ENCODE data around the gene GAD1.

Gene GAD1

DNA sequence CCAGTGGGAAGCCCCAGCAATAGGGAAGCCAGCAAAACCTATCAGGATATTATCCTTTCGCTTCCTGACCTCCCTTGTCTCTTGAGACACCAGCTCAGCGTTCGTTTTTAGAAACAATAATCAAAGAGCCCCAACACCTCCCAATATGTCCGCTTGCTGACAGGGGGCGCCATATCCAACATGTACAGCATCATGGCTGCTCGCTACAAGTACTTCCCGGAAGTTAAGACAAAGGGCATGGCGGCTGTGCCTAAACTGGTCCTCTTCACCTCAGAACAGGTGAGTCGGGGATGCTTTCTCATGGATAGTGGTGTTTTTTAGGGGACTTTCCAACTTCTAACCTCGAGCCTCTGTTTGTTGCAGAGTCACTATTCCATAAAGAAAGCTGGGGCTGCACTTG is 28.7 kb downstream of the GAD1 start:
- Histone ChIP-seq H3K4me1 (ENCODE audit: insufficient read depth, insufficient read length) (no peaks in the 10 kb centered on the region), H3K9ac (ENCODE audit: insufficient read length, low read depth) (no peak overlapping the region), H3K36me3 (ENCODE audit: insufficient read depth, insufficient read length, low read length) (peaks cover 68% of the 10 kb centered on the region), H3K9me3 (ENCODE audit: insufficient read depth, low read length) (no peaks in the 10 kb centered on the region), H3K27me3 (ENCODE audit: insufficient read depth, insufficient read length) (no peaks in the 10 kb centered on the region), H3K4me3 (ENCODE audit: insufficient read length, low read depth) (no peak overlapping the region)
- peak; percentile 23 for DNase-seq (ENCODE audit: low read depth, low spot score)
- TF ChIP-seq ZNF274 (IDR thresholded peaks at IDR 0.05; ENCODE audit: low read depth, low read length): no peak
- peak; percentile 23 for TF ChIP-seq YY1 (IDR thresholded peaks at IDR 0.05; ENCODE audit: insufficient read depth, insufficient read length)

DNA sequence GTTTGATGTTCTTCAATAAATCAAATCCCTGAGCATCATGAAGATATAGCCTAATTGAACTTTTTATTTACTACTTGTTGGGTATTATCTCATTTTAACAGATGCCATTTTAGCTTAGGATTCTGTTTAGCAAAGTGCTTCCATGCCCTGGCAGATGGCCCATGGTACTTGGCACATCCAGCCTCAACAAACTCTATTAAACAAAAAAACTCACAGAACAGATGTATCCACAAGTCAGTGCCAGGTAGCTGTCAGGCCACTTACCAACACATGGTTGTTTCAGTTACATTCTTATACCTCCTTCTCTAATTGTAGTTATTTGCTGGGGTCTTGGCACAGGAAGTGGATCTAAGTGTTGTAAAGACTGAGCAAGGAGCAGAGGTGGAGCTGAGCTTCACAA is 29.6 kb downstream of the GAD1 start:
- Histone ChIP-seq H3K4me3 (ENCODE audit: insufficient read length, low read depth) (no peak overlapping the region), H3K9ac (ENCODE audit: insufficient read length, low read depth) (no peak overlapping the region), H3K9me3 (ENCODE audit: insufficient read depth, low read length) (no peaks in the 10 kb centered on the region), H3K27me3 (ENCODE audit: insufficient read depth, insufficient read length) (no peaks in the 10 kb centered on the region), H3K36me3 (ENCODE audit: insufficient read depth, insufficient read length, low read length) (peaks cover 69% of the 10 kb centered on the region), H3K4me1 (ENCODE audit: insufficient read depth, insufficient read length) (no peaks in the 10 kb centered on the region)
- TF ChIP-seq ZNF274 (IDR thresholded peaks at IDR 0.05; ENCODE audit: low read depth, low read length) (no peak), SUZ12 (IDR thresholded peaks at IDR 0.05; ENCODE audit: extremely low read depth, insufficient read depth, insufficient read length) (no peak), YY1 (IDR thresholded peaks at IDR 0.05; ENCODE audit: insufficient read depth, insufficient read length) (no peak)
- no peak for DNase-seq (ENCODE audit: low read depth, low spot score)

DNA sequence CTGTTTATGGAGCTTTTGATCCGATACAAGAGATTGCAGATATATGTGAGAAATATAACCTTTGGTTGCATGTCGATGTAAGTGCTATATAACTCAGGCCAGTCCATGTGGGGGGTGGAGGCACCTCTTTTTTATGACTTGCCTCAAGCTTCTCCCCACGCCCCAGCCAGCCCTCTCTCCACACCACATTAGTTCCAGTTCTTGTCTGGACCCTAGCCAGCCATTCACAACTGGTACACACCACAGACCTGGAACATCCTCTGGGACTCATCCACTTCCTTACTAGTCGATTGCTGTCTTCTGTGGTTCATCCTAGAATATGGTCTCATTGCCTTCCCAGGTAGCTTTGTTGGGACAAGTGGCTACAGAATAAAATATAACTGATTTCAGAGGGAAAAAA is 31.0 kb downstream of the GAD1 start:
- no peak for DNase-seq (ENCODE audit: low read depth, low spot score)
- Histone ChIP-seq H3K36me3 (ENCODE audit: insufficient read depth, insufficient read length, low read length) (peaks cover 68% of the 10 kb centered on the region), H3K4me3 (ENCODE audit: insufficient read length, low read depth) (no peak overlapping the region), H3K9ac (ENCODE audit: insufficient read length, low read depth) (no peak overlapping the region), H3K4me1 (ENCODE audit: insufficient read depth, insufficient read length) (no peaks in the 10 kb centered on the region), H3K9me3 (ENCODE audit: insufficient read depth, low read length) (no peaks in the 10 kb centered on the region), H3K27me3 (ENCODE audit: insufficient read depth, insufficient read length) (no peaks in the 10 kb centered on the region)
- TF ChIP-seq ZNF274 (IDR thresholded peaks at IDR 0.05; ENCODE audit: low read depth, low read length) (no peak), SUZ12 (IDR thresholded peaks at IDR 0.05; ENCODE audit: extremely low read depth, insufficient read depth, insufficient read length) (no peak), YY1 (IDR thresholded peaks at IDR 0.05; ENCODE audit: insufficient read depth, insufficient read length) (no peak)

DNA sequence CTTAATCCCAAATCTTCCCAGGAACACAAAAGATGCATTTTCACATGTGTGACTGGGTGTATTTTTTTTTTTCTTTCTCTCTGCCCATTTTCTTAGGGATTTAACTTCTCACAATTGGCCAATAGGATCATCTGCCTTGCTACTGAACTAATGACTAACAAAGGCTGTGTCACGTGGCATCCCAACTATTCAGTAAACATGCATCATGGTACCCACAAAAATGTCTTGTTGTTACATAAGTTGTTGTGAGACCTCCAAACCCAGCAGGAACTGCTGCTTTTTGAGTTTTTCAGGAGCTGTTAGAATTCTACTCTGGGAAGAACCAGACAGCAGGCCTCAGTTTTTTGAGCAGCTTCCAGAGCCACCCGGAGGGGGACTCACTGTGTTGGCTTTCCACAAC is 31.9 kb downstream of the GAD1 start:
- TF ChIP-seq YY1 (IDR thresholded peaks at IDR 0.05; ENCODE audit: insufficient read depth, insufficient read length) (no peak), SUZ12 (IDR thresholded peaks at IDR 0.05; ENCODE audit: extremely low read depth, insufficient read depth, insufficient read length) (no peak), ZNF274 (IDR thresholded peaks at IDR 0.05; ENCODE audit: low read depth, low read length) (no peak)
- no peaks in the 10 kb centered on the region for H3K27me3 ChIP-seq (ENCODE audit: insufficient read depth, insufficient read length)
- no peaks in the 10 kb centered on the region for H3K4me1 ChIP-seq (ENCODE audit: insufficient read depth, insufficient read length)
- peaks cover 73% of the 10 kb centered on the region for H3K36me3 ChIP-seq (ENCODE audit: insufficient read depth, insufficient read length, low read length)
- H3K9me3 ChIP-seq (ENCODE audit: insufficient read depth, low read length): no peaks in the 10 kb centered on the region
- H3K9ac ChIP-seq (ENCODE audit: insufficient read length, low read depth): no peak overlapping the region
- peak; percentile 36 for DNase-seq (ENCODE audit: low read depth, low spot score)
- no peak overlapping the region for H3K4me3 ChIP-seq (ENCODE audit: insufficient read length, low read depth)

DNA sequence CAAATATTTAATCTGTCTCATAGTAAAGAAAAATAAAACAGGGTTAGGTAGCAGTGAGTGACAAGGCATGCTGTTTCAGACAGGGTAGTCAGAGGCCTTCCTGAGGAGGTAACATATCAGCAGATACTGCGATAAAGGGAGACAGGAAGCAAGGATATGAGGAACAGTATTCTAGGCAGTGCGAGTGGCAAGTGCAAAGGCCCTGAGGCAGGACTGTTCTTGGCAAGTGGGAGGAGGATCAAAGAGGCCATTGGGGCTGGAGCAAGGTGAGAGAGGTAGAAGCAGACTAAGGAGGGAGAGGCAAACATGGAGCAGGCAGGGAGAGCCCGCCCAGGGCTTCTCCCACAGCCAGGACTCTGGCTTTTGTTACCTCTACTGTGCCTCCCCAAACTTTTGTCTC is 33.6 kb downstream of the GAD1 start:
- no peak overlapping the region for H3K9ac ChIP-seq (ENCODE audit: insufficient read length, low read depth)
- no peak for TF ChIP-seq ZNF274 (IDR thresholded peaks at IDR 0.05; ENCODE audit: low read depth, low read length)
- no peak for TF ChIP-seq SUZ12 (IDR thresholded peaks at IDR 0.05; ENCODE audit: extremely low read depth, insufficient read depth, insufficient read length)
- no peak for TF ChIP-seq YY1 (IDR thresholded peaks at IDR 0.05; ENCODE audit: insufficient read depth, insufficient read length)
- H3K4me3 ChIP-seq (ENCODE audit: insufficient read length, low read depth): no peak overlapping the region
- H3K9me3 ChIP-seq (ENCODE audit: insufficient read depth, low read length): no peaks in the 10 kb centered on the region
- no peaks in the 10 kb centered on the region for H3K4me1 ChIP-seq (ENCODE audit: insufficient read depth, insufficient read length)
- DNase-seq (ENCODE audit: low read depth, low spot score): no peak
- H3K27me3 ChIP-seq (ENCODE audit: insufficient read depth, insufficient read length): no peaks in the 10 kb centered on the region
- H3K36me3 ChIP-seq (ENCODE audit: insufficient read depth, insufficient read length, low read length): peaks cover 71% of the 10 kb centered on the region

DNA sequence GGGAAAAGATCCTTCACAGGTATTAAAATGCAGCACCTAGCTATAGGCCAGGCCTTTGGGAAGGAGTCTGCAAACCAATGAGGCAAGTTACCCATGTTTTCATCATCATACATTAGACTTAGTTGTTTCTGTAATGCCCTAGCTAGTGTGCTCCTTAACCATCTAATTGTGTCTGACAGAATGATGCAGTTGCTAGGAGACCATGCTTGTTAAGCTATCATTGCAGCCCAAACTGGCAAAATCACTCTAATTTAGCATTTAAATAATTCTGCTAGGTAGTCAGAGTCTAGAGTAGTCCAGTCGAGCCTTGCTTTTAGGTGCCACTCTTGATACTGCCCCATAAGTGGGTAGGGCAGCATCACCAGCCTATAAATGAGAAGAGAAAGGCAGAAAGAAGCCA is 34.9 kb downstream of the GAD1 start:
- Histone ChIP-seq H3K4me1 (ENCODE audit: insufficient read depth, insufficient read length) (no peaks in the 10 kb centered on the region), H3K27me3 (ENCODE audit: insufficient read depth, insufficient read length) (no peaks in the 10 kb centered on the region), H3K36me3 (ENCODE audit: insufficient read depth, insufficient read length, low read length) (peaks cover 72% of the 10 kb centered on the region), H3K9me3 (ENCODE audit: insufficient read depth, low read length) (no peaks in the 10 kb centered on the region), H3K9ac (ENCODE audit: insufficient read length, low read depth) (no peak overlapping the region), H3K4me3 (ENCODE audit: insufficient read length, low read depth) (no peak overlapping the region)
- no peak for DNase-seq (ENCODE audit: low read depth, low spot score)
- TF ChIP-seq ZNF274 (IDR thresholded peaks at IDR 0.05; ENCODE audit: low read depth, low read length): no peak
- no peak for TF ChIP-seq SUZ12 (IDR thresholded peaks at IDR 0.05; ENCODE audit: extremely low read depth, insufficient read depth, insufficient read length)
- no peak for TF ChIP-seq YY1 (IDR thresholded peaks at IDR 0.05; ENCODE audit: insufficient read depth, insufficient read length)

DNA sequence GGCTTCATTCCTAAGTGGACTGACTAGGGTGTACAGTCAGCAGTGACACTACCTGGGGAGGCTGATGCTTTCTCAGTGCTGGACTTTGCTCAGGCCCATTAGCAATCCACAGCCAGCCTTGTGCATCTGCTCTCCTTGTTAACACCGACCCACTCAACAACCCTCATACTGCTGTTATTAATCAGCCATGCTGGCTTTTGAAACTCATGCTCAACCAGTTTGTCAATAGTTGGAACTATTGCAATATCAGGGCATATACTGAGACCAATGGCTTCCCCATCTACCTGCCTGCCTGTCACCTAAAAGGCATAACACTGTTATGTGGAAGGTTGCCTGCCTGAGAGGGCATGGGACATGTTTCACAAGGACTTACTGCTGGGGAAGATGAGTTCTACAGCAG is 39.4 kb downstream of the GAD1 start:
- no peaks in the 10 kb centered on the region for H3K27me3 ChIP-seq (ENCODE audit: insufficient read depth, insufficient read length)
- H3K36me3 ChIP-seq (ENCODE audit: insufficient read depth, insufficient read length, low read length): peaks cover 77% of the 10 kb centered on the region
- H3K4me1 ChIP-seq (ENCODE audit: insufficient read depth, insufficient read length): no peaks in the 10 kb centered on the region
- H3K4me3 ChIP-seq (ENCODE audit: insufficient read length, low read depth): no peak overlapping the region
- TF ChIP-seq ZNF274 (IDR thresholded peaks at IDR 0.05; ENCODE audit: low read depth, low read length): no peak
- no peak for TF ChIP-seq SUZ12 (IDR thresholded peaks at IDR 0.05; ENCODE audit: extremely low read depth, insufficient read depth, insufficient read length)
- no peak for TF ChIP-seq YY1 (IDR thresholded peaks at IDR 0.05; ENCODE audit: insufficient read depth, insufficient read length)
- no peak overlapping the region for H3K9ac ChIP-seq (ENCODE audit: insufficient read length, low read depth)
- DNase-seq (ENCODE audit: low read depth, low spot score): no peak
- H3K9me3 ChIP-seq (ENCODE audit: insufficient read depth, low read length): no peaks in the 10 kb centered on the region

Measured in NT2/D1 (cell line).